HG03469 (cell line): ENCODE results near the gene ADAMTS12.

Experiments
- ATAC-seq: cut with Tn5 transposase; IDR thresholded peaks from one replicate; pipeline ENCODE4 v1.9.1; 2021; ENCODE audit warnings: mild to moderate bottlenecking, moderate library complexity, moderate number of reproducible peaks; ENCODE audit not compliant: unreplicated experiment

The ADAMTS12 gene

GRCh38 chr5:33763435-33763834 is 128.4 kb downstream of the ADAMTS12 start:
- ATAC-seq, result no peak

- ATAC-seq, result no peak
Observed at GRCh38 chr5:33762859-33763258, 128.9 kb downstream of the ADAMTS12 start.

- ATAC-seq, result no peak
Observed at GRCh38 chr5:33761139-33761538, 130.7 kb downstream of the ADAMTS12 start.

- no peak for ATAC-seq
Observed at GRCh38 chr5:33758737-33759136, 133.1 kb downstream of the ADAMTS12 start.

GRCh38 chr5:33756491-33756890 is 135.3 kb downstream of the ADAMTS12 start:
- no peak for ATAC-seq

DNA sequence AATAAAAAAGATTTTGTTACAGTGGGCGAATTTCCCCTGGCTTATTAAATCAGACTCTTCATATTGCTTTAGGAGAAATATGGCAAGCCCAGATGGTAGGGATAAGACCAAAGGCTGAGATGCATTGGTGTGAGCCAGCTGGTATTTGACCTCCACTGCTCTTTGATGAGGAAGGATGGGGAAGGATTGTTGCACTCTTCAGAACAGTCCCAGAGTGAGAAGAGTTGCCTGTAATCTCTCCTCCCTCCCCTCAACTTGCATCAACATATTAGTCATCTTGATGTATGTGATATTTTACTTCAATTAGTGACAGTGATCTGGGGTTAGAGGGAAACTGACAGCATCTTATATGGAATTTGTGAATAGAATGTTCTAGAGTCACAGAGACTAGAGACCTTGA is 136.6 kb downstream of the ADAMTS12 start:
- ATAC-seq, result no peak

DNA sequence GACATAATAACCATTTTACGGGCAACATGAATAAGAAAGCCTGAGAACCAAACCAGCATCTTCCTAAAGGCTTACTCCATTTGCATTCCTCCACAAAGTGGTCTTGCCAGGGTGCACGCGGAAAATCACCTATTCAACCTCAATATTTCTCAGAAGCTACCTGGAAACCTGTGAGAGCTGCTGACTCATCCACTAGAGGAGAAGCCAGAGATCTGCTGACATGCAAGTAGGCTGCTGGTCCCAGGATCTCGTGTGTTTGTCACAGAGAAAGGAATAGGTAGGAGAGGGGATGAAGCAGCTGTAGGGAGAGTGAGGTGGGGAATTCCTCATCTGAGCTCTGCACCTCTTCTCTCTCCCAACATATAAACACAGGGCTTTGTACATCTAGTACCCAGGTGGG is 138.1 kb downstream of the ADAMTS12 start:
- no peak for ATAC-seq

DNA sequence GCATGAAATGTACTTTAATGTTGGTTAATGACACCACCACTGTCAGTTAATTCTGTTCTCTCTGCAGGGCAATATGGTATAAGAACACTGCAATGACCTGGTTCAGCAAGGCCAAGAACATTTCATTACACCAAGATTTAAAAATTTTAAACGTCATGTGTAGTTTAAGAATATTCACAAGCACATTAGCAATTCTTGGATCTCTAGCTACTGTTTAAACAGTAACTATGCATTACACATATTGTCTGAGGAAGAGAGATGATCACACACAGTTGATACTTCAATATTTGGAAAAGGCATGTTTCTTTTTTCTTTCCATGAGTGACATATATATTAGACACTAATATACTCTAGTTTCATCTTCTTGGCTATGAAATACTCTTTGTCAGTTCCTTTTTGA is 143.0 kb downstream of the ADAMTS12 start:
- no peak for ATAC-seq

GRCh38 chr5:33745101-33745770 is 146.6 kb downstream of the ADAMTS12 start:
- ATAC-seq, result no peak

DNA sequence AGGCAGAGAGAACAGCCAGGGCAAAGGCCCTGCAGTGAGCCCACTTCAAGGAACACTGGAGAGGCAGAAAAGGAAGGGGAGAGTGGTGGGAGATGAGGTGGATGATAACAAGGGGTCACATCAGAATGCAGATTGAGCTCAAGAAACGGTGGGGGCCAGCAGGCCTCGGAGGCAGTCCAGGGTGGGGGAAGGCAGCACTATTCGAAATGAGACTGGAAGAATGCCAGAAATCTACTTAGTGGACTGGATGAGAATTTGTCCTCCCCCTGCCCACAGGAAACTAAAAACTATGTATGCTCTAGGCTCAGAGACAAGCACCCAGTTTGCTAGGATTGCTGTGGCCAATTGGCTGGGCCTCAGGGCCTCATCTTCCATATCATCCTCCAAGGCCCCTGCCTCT is 148.7 kb downstream of the ADAMTS12 start:
- ATAC-seq, result no peak

GRCh38 chr5:33742181-33742580 is 149.6 kb downstream of the ADAMTS12 start:
- no peak for ATAC-seq

- no peak for ATAC-seq
Observed at GRCh38 chr5:33738967-33739366, 152.8 kb downstream of the ADAMTS12 start.

DNA sequence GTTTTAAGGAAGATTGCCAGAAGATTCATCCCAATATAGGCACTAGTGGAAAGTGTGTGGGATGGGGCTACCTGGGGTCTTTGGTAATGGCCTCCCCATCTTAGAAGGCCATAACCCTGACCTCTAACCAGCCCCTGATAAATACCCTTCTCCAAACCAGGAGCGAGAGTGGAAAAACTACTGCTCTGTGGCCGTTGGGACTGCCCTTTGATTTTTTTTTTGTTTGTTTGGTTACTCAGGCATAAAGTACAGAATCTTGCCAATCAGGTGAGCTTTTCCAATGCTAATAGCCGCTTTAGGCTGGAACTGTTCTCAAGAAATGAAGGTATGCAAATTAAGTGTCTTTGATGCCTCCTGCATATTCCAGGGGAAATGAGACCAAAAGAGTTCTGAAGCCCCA is 153.7 kb downstream of the ADAMTS12 start:
- ATAC-seq, result no peak

DNA sequence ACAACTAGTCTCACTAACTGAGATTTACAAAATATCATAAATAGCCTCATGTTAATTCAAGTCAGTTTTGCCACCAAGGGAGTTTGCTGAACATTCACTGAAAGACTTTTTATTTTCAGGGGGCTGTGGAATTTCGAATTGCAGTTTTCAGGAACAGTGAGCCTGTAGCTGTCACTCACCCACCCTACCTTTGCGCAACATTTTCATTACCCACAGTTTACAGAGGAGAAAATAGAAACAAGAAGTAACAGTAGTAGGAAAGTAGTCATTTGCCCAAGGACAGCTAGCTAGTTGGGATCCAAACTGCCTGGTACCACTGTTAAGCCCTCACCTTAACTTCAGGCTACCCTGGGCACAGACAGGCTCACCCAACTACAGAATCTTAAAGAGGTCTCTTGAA is 154.1 kb downstream of the ADAMTS12 start:
- ATAC-seq, result no peak

DNA sequence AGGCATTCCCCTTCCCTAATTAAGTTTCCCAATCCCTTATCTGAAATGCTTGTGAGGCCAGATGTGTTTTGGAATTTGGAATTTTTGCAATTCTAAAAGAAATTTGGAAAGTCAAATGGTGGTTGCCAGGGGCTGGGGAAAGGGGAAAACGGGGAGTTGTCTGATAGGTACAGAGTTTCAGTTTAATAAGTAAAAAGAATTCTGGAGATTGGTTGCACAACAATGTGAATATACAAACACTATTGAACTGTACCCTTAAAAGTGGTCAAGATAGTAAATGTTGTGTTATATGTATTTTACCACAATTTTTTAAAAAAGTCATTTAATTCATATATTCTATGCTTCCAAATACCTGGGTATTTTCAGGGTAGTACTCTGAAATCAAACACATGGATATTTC is 154.5 kb downstream of the ADAMTS12 start:
- ATAC-seq, result no peak

DNA sequence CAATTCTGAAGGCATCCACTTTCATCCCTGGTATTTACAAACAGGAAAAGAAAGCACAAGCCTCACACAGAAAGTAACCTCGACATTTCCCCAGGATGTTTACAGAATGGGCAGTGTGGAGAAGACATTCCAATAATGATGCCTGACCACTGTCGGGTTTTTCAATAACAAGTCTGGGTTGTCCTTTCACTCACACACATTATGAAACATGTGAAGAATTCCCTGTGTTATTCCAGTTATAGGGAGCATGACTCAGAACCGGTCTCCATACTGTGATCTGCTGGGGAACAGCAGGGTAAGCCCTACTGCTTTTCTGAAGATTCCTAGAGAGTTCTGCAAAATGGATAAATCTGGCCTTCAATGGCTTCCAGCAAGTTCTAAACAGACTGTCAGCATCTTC is 155.3 kb downstream of the ADAMTS12 start:
- no peak for ATAC-seq

DNA sequence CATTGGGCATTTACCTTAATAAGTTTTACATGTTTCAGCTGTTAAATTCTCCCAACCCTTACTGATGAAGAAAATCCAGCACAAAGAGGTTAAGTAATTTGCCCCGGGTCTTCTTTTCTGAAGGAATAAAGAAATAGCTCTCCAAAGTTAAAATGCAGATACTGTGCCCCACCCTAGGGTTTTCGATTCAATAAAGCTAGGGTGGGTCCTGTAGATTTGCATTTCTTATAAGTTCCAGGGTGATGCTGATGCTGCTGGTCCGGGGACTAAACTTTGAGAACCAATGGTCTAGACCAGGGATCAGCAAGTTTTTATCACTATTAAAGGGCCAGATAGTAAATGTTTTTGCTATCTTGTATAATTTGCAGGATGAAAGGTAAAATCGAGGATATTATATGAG is 156.7 kb downstream of the ADAMTS12 start:
- no peak for ATAC-seq

GRCh38 chr5:33734537-33734936 is 157.3 kb downstream of the ADAMTS12 start:
- ATAC-seq, result no peak

GRCh38 chr5:33733225-33733624 is 158.6 kb downstream of the ADAMTS12 start:
- ATAC-seq, result no peak

- ATAC-seq, result no peak
Observed at GRCh38 chr5:33726422-33727165, 165.2 kb downstream of the ADAMTS12 start.

- ATAC-seq, result no peak
Observed at GRCh38 chr5:33725806-33726205, 166.0 kb downstream of the ADAMTS12 start.

GRCh38 chr5:33721491-33722200 is 170.1 kb downstream of the ADAMTS12 start:
- no peak for ATAC-seq
